Mammary epithelial cell (primary cell): ENCODE measurements around the gene PRKN.

Experiments used
- EZH2 ChIP-seq: IDR thresholded peaks from 2 replicates; pipeline ENCODE4 v1.6.1; 2012; ENCODE audit warnings: low read length, inconsistent platforms, borderline replicate concordance
- TF ChIP-seq, protein P1 (sequence below), 2 donors: IDR thresholded peaks in 1 of 2; conservative IDR thresholded peaks in 1 of 2; 2 replicates each; pipeline ENCODE4 v1.5.1; 2011 to 2012; ENCODE audit warnings: inconsistent platforms in 2 of 2, low read length in 2 of 2, mild to moderate bottlenecking in 2 of 2, control low read depth in 1 of 2, low read depth in 1 of 2; ENCODE audit not compliant: insufficient read depth in 1 of 2; ENCODE audit errors: extremely low read depth in 1 of 2

DNA sequence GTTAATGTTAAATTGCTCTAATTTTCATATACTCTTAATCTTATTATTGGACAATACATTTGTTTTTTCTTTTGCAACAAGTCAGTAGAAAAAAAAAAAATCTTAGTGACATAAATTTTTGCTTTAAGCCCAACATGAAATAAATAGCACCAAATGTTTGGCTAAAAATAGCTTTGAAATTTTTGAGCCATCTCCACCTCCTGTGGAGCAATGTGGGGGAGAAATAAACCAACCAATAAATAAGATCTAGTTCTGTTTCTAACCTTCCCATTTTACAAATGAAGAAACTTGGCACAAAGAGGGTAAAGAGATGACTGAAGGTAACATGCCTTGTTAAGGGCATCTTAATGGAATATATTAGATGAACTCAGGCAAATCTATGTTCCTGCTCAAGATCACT, 91.4 kb downstream of the PRKN start:
- TF ChIP-seq, protein P1, sequence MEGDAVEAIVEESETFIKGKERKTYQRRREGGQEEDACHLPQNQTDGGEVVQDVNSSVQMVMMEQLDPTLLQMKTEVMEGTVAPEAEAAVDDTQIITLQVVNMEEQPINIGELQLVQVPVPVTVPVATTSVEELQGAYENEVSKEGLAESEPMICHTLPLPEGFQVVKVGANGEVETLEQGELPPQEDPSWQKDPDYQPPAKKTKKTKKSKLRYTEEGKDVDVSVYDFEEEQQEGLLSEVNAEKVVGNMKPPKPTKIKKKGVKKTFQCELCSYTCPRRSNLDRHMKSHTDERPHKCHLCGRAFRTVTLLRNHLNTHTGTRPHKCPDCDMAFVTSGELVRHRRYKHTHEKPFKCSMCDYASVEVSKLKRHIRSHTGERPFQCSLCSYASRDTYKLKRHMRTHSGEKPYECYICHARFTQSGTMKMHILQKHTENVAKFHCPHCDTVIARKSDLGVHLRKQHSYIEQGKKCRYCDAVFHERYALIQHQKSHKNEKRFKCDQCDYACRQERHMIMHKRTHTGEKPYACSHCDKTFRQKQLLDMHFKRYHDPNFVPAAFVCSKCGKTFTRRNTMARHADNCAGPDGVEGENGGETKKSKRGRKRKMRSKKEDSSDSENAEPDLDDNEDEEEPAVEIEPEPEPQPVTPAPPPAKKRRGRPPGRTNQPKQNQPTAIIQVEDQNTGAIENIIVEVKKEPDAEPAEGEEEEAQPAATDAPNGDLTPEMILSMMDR (conservative IDR thresholded peaks at IDR 0.05 in 1 of 2, IDR thresholded peaks at IDR 0.05 in 1 of 2; ENCODE audit: extremely low read depth in 1 of 2, insufficient read depth in 1 of 2, low read depth in 1 of 2, low read length in 2 of 2) = no peak
- TF ChIP-seq EZH2 = no peak
